ENCODE data around the gene F7.

GRCh38 chr13:113110048-113110851, 4.7 kb downstream of the F7 start:
- peak in 1 of 3 donors; percentile 22 for TF ChIP-seq POLR2AphosphoS5 (IDR thresholded peaks at IDR 0.05)
- TF ChIP-seq POLR2A (IDR thresholded peaks at IDR 0.05), result no peak

Measured in spleen (tissue), 3 donors.